DOHH2 (cell line): ENCODE measurements around the gene RAPGEF5.

Experiments
- H3F3A ChIP-seq: fragments of 200-600 bp; sonication (generic), shearing (Covaris generic); 2 replicates; pipeline ENCODE4 v1.6.0; 2016; ENCODE audit warnings: antibody characterized with exemption, mild to moderate bottlenecking; ENCODE audit not compliant: control insufficient read depth, insufficient read depth
- H3K27ac ChIP-seq: fragments of 200-600 bp; sonication (generic); 2 replicates; pipeline ENCODE4 v1.5.1; 2014; ENCODE audit warnings: low read depth, mild to moderate bottlenecking, low read length, moderate library complexity
- H3K27me3 ChIP-seq: fragments of 200-600 bp; sonication (generic); 2 replicates; pipeline ENCODE4 v1.6.1; 2014; ENCODE audit warnings: mild to moderate bottlenecking, low read length, mixed read lengths; ENCODE audit not compliant: control insufficient read depth
- H3K36me3 ChIP-seq: fragments of 200-600 bp; sonication (generic); 2 replicates; pipeline ENCODE4 v1.6.1; 2014; ENCODE audit warnings: mild to moderate bottlenecking, low read length, moderate library complexity, mixed read lengths; ENCODE audit not compliant: control insufficient read depth
- H3K4me1 ChIP-seq: fragments of 200-600 bp; sonication (generic); 2 replicates; pipeline ENCODE4 v1.6.1; 2014; ENCODE audit warnings: mild to moderate bottlenecking, low read length, mixed read lengths; ENCODE audit not compliant: control insufficient read depth
- H3K4me2 ChIP-seq: fragments of 200-600 bp; sonication (generic); 2 replicates; pipeline ENCODE4 v1.6.0; 2014; ENCODE audit warnings: mild to moderate bottlenecking, low read length, moderate library complexity
- H3K4me3 ChIP-seq: fragments of 200-600 bp; sonication (generic); 2 replicates; pipeline ENCODE4 v1.5.1; 2014; ENCODE audit warnings: mild to moderate bottlenecking, low read length, mixed read lengths
- H3K79me2 ChIP-seq: fragments of 200-600 bp; sonication (generic); 2 replicates; pipeline ENCODE4 v1.6.1; 2014; ENCODE audit warnings: mild to moderate bottlenecking, low read length, mixed read lengths; ENCODE audit not compliant: control insufficient read depth
- H3K9me2 ChIP-seq: fragments of 200-600 bp; sonication (generic); replicated peaks from 2 replicates; pipeline ENCODE4 v1.6.1; 2014; ENCODE audit warnings: mild to moderate bottlenecking, low read length, mixed read lengths; ENCODE audit not compliant: control insufficient read depth
- H3K9me3 ChIP-seq: fragments of 200-600 bp; sonication (generic); 2 replicates; pipeline ENCODE4 v1.6.1; 2014; ENCODE audit warnings: antibody characterized with exemption, low read length, mixed read lengths; ENCODE audit not compliant: control insufficient read depth, insufficient read depth
- H4K20me1 ChIP-seq: fragments of 200-600 bp; sonication (generic); 2 replicates; pipeline ENCODE4 v1.6.0; 2014; ENCODE audit warnings: low read depth, mild to moderate bottlenecking, antibody characterized with exemption, low read length, moderate library complexity; ENCODE audit not compliant: control insufficient read depth, insufficient read depth
- EZH2phosphoT487 ChIP-seq: fragments of 200-600 bp; sonication (generic); IDR thresholded peaks from 2 replicates; pipeline ENCODE4 v1.6.1; 2017; ENCODE audit warnings: borderline replicate concordance, mild to moderate bottlenecking, antibody characterized with exemption, low read length, moderate library complexity, mixed read lengths
- TF ChIP-seq, protein P1 (sequence below): fragments of 200-600 bp; sonication (generic); IDR thresholded peaks from one replicate; pipeline ENCODE4 v1.5.1; 2014; ENCODE audit warnings: antibody characterized with exemption, mild to moderate bottlenecking, low read depth, low read length; ENCODE audit not compliant: poor library complexity, severe bottlenecking

The RAPGEF5 gene

DNA sequence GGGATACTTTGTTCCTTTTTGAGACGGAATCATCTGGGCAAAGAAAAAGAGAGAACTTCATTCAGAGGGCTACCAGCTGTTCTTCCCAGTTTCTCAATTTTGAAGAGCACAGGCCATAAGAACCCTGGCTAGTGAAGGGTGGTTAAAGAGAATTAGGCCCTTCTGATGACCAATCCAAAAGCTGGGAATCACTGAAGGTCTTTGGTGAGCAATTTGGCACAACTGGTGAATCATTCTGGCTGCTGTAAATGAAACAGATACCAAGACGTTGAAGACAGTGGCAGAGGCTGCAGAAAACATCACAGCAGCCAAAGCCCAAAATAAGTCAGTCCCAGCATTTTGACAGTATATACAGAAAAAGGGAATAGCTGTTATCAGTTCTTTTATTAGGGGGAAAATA, 5.1 kb downstream of the RAPGEF5 start:
- no peaks in the 10 kb centered on the region for H3K27me3 ChIP-seq
- H3K4me3 ChIP-seq = peak overlapping the region; percentile 92
- peaks cover 97% of the 10 kb centered on the region for H3K36me3 ChIP-seq
- peaks cover 10% of the 10 kb centered on the region for H3K9me3 ChIP-seq
- no peaks in the 10 kb centered on the region for H3K9me2 ChIP-seq
- no peak for TF ChIP-seq EZH2phosphoT487
- TF ChIP-seq, protein P1, sequence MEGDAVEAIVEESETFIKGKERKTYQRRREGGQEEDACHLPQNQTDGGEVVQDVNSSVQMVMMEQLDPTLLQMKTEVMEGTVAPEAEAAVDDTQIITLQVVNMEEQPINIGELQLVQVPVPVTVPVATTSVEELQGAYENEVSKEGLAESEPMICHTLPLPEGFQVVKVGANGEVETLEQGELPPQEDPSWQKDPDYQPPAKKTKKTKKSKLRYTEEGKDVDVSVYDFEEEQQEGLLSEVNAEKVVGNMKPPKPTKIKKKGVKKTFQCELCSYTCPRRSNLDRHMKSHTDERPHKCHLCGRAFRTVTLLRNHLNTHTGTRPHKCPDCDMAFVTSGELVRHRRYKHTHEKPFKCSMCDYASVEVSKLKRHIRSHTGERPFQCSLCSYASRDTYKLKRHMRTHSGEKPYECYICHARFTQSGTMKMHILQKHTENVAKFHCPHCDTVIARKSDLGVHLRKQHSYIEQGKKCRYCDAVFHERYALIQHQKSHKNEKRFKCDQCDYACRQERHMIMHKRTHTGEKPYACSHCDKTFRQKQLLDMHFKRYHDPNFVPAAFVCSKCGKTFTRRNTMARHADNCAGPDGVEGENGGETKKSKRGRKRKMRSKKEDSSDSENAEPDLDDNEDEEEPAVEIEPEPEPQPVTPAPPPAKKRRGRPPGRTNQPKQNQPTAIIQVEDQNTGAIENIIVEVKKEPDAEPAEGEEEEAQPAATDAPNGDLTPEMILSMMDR = no peak
- H3K79me2 ChIP-seq = peaks cover 100% of the 10 kb centered on the region
- H3K27ac ChIP-seq = peak overlapping the region; percentile 44
- peaks cover 80% of the 10 kb centered on the region for H4K20me1 ChIP-seq
- peak overlapping the region; percentile 86 for H3K4me2 ChIP-seq
- H3F3A ChIP-seq = peaks cover 19% of the 10 kb centered on the region; the same call in 1 of the 2 replicates
- peaks cover 81% of the 10 kb centered on the region for H3K4me1 ChIP-seq

DNA sequence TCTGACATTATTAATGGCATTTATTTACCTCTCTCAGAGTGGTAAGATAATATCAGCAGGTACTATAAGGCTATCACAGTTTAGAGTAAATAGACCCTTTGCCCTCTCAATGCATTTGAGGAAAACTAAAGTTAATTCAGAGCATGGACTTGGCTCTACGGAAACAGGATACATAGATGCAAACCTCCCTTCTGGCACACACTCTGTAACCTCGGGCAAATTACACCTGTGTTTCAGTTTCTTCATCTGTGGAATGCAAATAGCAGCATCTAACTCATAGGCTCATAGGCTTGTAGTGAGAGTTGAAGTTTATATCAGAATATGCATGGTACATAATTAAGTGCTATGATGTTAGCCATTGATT, 5.6 kb downstream of the RAPGEF5 start:
- Histone ChIP-seq H3F3A (peaks cover 24% of the 10 kb centered on the region; the same call in 1 of the 2 replicates), H3K27me3 (no peaks in the 10 kb centered on the region), H3K4me2 (peak overlapping the region; percentile 86), H3K9me2 (no peaks in the 10 kb centered on the region), H4K20me1 (peaks cover 86% of the 10 kb centered on the region), H3K9me3 (peaks cover 10% of the 10 kb centered on the region), H3K79me2 (peaks cover 100% of the 10 kb centered on the region), H3K27ac (peak overlapping the region; percentile 44), H3K36me3 (peaks cover 100% of the 10 kb centered on the region), H3K4me3 (peak overlapping the region; percentile 92), H3K4me1 (peaks cover 86% of the 10 kb centered on the region)
- TF ChIP-seq, protein P1 = no peak
- no peak for TF ChIP-seq EZH2phosphoT487

DNA sequence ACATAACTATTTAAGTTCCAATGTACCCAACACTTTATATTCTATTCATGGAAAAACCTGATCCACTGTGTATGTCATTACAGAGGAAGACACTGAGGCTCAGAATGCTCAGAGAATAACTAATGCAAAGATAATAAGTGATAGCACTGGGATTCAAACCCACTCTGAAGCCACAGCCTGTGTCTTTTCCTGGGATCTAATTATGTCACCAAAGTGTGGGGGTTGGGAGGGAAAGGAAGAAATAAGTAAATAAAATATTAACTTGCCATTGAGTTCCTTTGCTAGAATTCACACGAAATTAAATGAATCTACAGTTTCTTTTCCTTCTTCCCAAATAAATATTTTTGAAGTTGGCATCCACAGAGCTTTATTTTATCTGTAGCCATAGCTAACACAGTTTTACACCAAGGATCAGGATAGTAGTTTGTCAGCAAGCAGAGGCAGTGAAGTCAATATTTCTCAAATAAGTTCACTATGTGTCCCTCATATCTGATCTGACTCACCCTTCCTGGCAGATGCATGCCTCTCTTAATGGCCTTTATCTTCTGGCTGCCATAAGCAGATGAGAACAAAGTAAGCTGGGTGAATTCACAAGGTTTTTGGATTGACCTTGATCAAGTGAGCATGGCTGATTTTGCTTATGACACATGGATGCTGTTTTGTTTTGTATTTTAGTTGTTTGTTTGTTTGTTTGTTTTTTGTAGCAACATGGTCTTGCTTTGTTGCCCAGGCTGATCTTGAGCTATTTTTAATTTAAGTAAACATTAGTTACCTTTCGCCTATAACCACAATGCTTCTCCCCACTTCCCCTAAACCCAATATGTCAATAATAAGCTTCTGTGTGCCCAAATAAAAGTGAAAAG, 6.3 kb downstream of the RAPGEF5 start:
- Histone ChIP-seq H3K4me3 (peak overlapping the region; percentile 92), H3K27me3 (no peaks in the 10 kb centered on the region), H3K9me3 (peaks cover 10% of the 10 kb centered on the region), H3K36me3 (peaks cover 100% of the 10 kb centered on the region), H3K27ac (peak overlapping the region; percentile 44), H3K79me2 (peaks cover 100% of the 10 kb centered on the region), H3K4me2 (peak overlapping the region; percentile 86), H3K4me1 (peaks cover 93% of the 10 kb centered on the region), H3K9me2 (no peaks in the 10 kb centered on the region), H3F3A (peaks cover 24% of the 10 kb centered on the region; the same call in 1 of the 2 replicates), H4K20me1 (peaks cover 88% of the 10 kb centered on the region)
- TF ChIP-seq EZH2phosphoT487 = no peak
- TF ChIP-seq, protein P1 = no peak
